SKM-1 treated with dmso at 0.1 percent for 144 hours (cell line): Measurements from ENCODE around the gene PDGFD.
"Not testable (repeated sequence)": the region's sequence is repeated elsewhere in the genome, so short reads cannot be mapped to it uniquely, and the experiment has no call there.

Experiments used
- DNase-seq: peaks from one replicate; lab custom pipeline; 2025; ENCODE audit not compliant: unreplicated experiment; lab: John Stamatoyannopoulos, UW

PDGFD gene

GRCh38 chr11:104057908-104058307 lies 106.0 kb downstream of the PDGFD start:
- no peak for DNase-seq

- DNase-seq, result no peak
Measured at GRCh38 chr11:104055596-104055995, 108.4 kb downstream of the PDGFD start.

GRCh38 chr11:104054911-104055529 lies 108.9 kb downstream of the PDGFD start:
- DNase-seq, result no peak

GRCh38 chr11:104053743-104054478 lies 110.0 kb downstream of the PDGFD start:
- DNase-seq, result no peak

GRCh38 chr11:104051778-104052177 lies 112.2 kb downstream of the PDGFD start:
- no peak for DNase-seq

GRCh38 chr11:104049116-104049515 lies 114.8 kb downstream of the PDGFD start:
- DNase-seq, result peak; percentile 8

- DNase-seq, result not testable (repeated sequence)
Measured at GRCh38 chr11:104046858-104047257, 117.1 kb downstream of the PDGFD start.

GRCh38 chr11:104046331-104046730 lies 117.6 kb downstream of the PDGFD start:
- no peak for DNase-seq

- no peak for DNase-seq
Measured at GRCh38 chr11:104043678-104044239, 120.2 kb downstream of the PDGFD start.

GRCh38 chr11:104043142-104043541 lies 120.8 kb downstream of the PDGFD start:
- DNase-seq, result no peak

- no peak for DNase-seq
Measured at GRCh38 chr11:104041792-104042191, 122.2 kb downstream of the PDGFD start.

- DNase-seq, result no peak
Measured at GRCh38 chr11:104036995-104037394, 127.0 kb downstream of the PDGFD start.

- no peak for DNase-seq
Measured at GRCh38 chr11:104036588-104036987, 127.4 kb downstream of the PDGFD start, which contains the start of gene DDI1. Gene DDI1, plus strand, starts transcription at chr11:104036640. Its CDS starts 183 bp downstream, at chr11:104036823.

- no peak for DNase-seq
Measured at GRCh38 chr11:104033561-104033960, 130.4 kb downstream of the PDGFD start.

GRCh38 chr11:104033134-104033533 lies 130.8 kb downstream of the PDGFD start:
- DNase-seq, result no peak

- DNase-seq, result no peak
Measured at GRCh38 chr11:104028476-104029263, 135.3 kb downstream of the PDGFD start.

GRCh38 chr11:104024572-104024971 lies 139.4 kb downstream of the PDGFD start:
- no peak for DNase-seq

GRCh38 chr11:104015649-104016415 lies 148.1 kb downstream of the PDGFD start:
- no peak for DNase-seq

GRCh38 chr11:104011044-104011443 lies 152.9 kb downstream of the PDGFD start:
- DNase-seq, result no peak

- no peak for DNase-seq
Measured at GRCh38 chr11:104009744-104010143, 154.2 kb downstream of the PDGFD start.
